T-helper 1 cell treated with Interleukin-12 subunit alpha and Interleukin-12 subunit beta and Interleukin-4 antibody, amounts not matched to agents 30 ng/mL and 1 ng/mL, for 36 hours (primary cell): ENCODE data around the gene DZIP3. TPM values are rescaled to one million over a fixed set of nuclear protein-coding genes. Genes with fewer than 3 reads are reported as not detected.
"Not testable (repeated sequence)": the region's sequence is repeated elsewhere in the genome, so short reads cannot be mapped to it uniquely, and the experiment has no call there.

ENCODE experiments used
- intact Hi-C: fragments of 100-400 bp; cut with micrococcal nuclease; formaldehyde crosslinking; loops from one replicate; pipeline ENCODE4 v1.15.1; 2024
- total RNA-seq: library from RNA; stranded (reverse); gene quantifications from 2 replicates; pipeline ENCODE4 v1.2.3, GENCODE V29; 2022

Gene DZIP3
- total RNA-seq, 1 donor from 2014 or later, result 8.6 TPM

DNA sequence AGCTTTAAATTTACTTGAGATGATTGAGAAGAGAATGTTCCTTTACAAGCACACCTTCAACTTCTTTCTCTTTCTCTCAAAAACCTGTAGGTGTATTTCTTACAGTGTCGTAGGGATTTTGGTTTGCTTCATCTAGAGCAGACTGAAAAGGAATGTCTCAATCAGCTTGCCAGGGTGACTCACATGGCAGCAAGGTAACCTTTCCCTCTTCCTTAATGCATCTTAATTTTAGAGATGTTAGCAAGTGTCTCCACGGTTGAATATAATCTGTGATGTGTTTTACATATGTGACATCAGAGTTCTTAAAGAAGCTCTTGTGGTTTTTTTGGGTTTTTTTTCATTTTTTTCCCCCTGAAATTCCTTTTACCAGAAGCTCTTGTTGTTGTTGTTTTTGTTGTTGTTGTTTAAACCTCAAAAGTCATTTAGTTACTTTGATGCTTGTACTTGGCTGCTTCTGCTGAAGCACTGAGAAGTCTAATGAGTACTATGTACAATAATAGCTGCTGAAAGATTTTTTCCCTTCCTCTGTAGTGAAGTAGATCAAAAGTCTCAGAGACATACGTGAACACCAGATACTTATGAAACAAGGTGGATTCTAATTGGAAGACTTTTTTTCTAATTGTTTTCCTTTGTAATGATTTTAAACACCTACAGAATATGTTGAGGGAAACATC, 84.6 kb downstream of the DZIP3 start:
- intact Hi-C loops, result no loop called here

GRCh38 chr3:108677811-108678210, 88.3 kb downstream of the DZIP3 start:
- intact Hi-C loops, result no loop called here

- intact Hi-C loops, result not testable (repeated sequence)
These were observed 102.8 kb downstream of the DZIP3 start for GRCh38 chr3:108692286-108692685.

DNA sequence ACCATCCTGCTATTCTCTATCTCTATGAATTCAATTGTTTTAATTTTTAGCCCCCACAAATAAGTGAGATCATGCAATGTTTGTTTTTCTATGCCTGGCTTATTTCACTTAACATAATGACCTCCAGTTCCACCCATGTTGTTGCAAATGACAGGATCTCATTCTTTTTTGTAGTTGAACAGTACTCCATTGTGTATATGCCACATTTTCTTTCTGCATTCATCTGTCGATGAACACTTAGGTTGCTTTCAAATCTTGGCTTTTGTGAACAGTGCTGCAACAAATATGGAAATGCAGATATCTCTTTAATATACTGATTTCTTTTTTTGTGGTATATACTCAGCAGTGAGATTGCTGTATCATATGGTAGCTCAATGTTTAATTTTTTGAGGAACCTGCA, 108.9 kb downstream of the DZIP3 start:
- intact Hi-C loops, result no loop called here

DNA sequence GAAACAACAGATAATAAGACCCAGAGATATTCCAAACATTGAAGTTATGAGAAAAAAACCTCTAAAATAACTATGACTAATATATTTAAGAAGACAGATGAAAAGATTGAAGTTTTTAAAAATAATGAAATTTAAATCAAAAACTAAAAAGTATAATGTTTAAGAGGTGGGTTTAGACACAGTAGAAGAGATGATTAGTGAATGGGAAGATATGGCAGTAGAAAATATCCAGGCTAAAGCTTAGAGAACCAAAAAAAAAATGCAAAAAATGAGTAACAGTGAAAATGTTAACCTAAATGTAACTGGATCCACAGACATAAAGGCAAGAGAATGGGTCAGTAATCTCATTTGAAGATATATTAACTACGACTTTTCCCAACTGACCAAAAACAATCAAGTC, 115.5 kb downstream of the DZIP3 start:
- intact Hi-C loops, result no loop called here

DNA sequence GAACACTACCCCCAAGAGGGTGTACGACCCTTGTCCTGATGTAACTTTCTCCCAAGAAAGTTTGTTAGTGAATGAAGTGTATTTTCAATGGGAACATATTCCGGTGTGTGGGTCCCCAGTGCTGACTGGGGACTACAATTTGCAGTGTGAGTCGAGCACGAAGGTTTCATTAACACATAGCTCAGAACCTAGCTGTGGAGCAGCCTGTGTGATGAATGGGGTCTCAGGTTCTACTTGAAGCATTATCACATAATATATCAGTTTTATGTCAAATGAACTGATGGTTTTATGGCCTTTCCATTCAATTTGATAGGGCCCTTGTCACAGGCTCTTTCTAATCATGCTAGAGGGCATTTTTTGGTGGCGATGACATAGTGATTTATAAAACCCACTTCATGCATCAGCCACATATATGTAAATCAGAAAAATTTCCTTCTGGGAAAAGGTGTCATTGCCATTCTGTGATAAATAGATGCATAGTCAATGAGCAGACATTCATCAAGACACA, 123.5 kb downstream of the DZIP3 start:
- intact Hi-C loops, result no loop called here

DNA sequence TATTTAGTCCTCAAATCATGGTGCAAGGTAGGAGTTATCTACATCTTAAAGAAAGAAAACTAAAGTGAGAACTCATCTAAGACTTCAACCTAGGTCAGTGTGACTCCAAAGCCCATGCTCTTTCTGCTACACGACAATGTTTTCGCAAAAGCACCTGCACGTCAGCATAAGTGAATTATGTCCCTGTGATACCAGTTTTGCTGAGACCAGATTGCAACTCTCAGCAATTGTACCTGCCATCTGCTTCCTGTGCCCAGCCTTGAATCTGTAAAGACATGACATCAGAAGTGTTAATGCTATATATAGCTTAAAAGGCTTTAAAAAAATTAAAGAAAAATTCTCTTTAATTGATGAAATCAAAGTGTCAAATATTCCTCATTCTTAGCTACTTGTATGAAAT, 124.3 kb downstream of the DZIP3 start:
- intact Hi-C loops, result no loop called here

DNA sequence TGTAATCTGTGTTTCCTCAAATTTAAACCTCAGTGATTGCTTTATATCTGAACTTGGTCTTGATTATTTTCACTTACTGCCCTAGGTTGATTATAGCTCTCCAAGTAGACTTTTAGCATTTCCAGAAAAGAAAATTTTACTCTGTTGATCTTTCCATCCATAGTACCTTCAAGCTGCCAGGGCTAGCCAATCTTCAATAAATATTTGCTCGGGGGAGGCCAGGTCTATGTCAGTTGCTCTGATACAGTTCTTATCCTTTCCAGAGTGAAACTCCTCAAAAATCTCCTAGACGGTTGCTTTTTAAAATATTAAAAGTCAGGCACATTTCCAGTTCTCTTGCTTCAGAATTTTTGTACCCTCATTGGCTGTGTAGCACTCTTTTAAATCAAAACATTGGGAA, 128.9 kb downstream of the DZIP3 start:
- intact Hi-C loops, result no loop called here

DNA sequence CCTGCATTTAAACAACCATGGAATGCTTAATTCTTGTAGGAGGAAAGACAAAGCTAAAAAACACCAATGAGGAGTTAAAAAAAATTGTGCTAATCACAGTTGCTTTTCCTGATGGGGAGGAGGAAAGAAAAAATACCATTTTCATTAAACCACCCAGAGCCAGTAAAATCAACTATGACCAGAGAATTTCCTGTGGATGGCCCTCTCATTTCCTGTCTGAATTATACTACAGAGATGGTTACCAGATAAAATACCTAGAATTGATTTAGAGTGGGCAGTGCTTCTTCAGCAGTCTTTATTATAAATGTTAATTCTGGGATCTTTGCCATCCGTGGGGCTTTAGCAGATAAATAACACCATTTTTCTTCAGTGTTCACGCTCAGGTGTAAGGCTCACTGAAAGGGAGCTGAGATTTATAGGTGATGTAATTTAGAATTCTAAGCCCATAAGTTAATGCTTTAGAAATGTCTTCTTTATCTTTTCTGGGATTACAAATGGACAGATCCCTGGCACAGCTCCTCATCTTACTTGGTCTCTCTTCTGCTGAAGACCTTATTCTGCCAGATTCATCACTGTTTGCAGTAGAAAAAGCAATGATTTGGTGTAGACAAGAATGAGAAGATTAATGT, 129.8 kb downstream of the DZIP3 start:
- intact Hi-C loops, result no loop called here

DNA sequence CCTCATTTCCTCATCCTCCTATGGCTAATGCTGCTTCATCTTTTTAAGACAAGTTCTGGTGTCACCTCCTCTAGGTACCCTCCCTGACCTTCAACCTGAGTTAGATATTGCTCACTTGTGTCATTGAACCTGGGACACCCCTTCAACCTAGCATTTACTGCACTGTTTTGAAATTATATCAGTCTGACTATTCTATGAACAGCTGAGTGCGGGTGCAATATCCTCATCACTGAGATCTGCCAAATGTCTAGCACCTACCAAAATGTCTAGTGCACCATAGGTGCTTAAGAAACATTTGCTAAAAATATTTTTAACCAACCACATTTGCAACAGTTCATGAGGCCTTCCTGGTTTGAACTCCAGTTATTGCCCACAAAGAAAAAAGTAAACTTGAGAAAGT, 133.2 kb downstream of the DZIP3 start:
- intact Hi-C loops, result no loop called here

DNA sequence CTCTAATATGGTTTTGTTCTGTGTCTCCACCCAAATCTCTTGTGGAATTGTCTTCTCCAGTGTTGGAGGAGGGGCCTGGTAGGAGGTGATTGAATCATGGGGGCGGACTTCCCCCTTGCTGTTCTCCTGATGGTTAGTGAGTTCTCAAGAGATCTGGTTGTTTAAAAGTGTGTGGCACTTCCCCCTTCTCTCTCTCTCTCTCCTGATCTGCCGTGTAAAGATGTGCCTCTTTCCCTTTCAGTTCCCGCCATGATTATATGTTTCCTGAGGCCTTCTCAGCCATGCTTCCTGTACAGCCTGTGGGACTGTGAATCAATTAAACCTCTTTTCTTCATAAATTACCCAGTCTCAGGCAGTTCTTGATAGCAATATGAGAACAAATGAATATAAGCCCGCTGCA, 134.6 kb downstream of the DZIP3 start:
- intact Hi-C loops, result no loop called here

DNA sequence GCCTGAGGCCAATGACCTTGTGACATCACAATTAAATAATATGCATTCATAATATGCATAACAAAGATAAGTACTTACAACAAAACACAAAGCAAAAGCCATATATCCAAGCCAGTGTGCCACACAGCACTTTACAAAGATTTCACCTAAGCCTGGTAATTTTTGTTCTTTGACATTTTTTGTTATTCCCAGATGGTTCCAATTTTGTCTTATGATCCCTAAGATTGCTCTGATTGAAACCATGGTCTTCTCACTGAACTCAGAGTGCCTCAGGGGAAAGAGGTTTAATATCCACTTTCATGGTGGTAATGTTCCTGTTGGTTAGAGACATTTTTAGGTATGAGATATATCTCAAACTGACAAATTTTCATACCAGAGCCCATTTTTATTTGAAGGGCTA, 138.6 kb downstream of the DZIP3 start:
- intact Hi-C loops, result no loop called here

- intact Hi-C loops, result no loop called here
These were observed 139.4 kb downstream of the DZIP3 start for GRCh38 chr3:108728934-108729333.

DNA sequence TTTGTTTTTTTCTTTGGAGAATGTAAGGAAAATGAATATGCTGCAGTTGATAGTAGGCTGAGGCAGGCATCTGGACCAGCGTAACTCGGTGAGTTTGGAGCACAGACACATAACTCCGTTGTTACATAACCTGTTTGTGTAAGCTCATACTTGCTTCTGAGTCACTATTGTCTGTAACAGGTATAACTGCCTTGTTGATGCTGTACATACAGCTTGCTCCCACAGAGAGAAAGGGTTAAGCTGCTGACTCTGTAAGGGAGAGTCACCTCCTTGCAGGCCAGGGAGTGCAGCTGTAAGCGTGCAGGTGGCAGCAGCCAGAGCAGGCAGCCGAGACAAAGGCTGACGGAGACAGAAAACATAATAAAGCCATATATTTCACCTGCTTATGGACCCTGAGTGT, 147.3 kb downstream of the DZIP3 start:
- intact Hi-C loops, result no loop called here

DNA sequence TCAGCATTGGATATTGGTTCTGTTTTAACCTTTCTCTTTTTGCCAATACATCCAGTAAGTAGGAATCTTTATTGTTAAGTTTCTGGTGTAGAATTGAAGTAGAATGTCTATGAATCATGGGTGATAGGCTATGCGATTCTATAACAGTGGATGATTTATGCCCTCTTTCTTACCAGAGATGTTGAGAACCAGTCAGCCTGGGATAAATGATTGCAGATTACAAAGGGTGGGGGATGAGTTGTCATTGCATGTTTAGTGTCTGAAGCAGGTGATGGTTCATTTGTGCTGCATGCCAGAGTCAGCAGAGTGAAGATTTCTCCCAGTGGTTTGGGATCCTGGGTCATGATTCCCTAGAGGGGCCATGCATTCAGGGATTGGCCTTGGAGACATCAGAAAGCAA, 153.4 kb downstream of the DZIP3 start:
- intact Hi-C loops, result no loop called here

Other genes starting within 250 kb of the DZIP3 start
- 0.27 and 0.42 TPM in 2 replicates for gene MYH15, start 79.1 kb upstream of the DZIP3 start, total RNA-seq
- 42.9 and 45.1 TPM in 2 replicates for gene CIP2A, start 284 bp upstream of the DZIP3 start, total RNA-seq
- not detected in 2 replicates for gene RETNLB, start 167.7 kb downstream of the DZIP3 start, total RNA-seq
- gene TRAT1, start 233.1 kb downstream of the DZIP3 start, total RNA-seq, result 160 and 166 TPM in 2 replicates